AG09319 (cell line): Measurements from ENCODE around the gene SYNGR3.

ENCODE experiments used
- DNase-seq: peaks from one replicate; pipeline ENCODE4 v3.0.0-alpha.2; 2010; ENCODE audit warnings: low read depth; ENCODE audit errors: extremely low read depth
- TF ChIP-seq, protein P1 (sequence below): IDR thresholded peaks from 2 replicates; pipeline ENCODE4 v1.5.1; 2011; ENCODE audit warnings: low read depth, mild to moderate bottlenecking, inconsistent platforms, low read length, moderate library complexity

SYNGR3 gene

DNA sequence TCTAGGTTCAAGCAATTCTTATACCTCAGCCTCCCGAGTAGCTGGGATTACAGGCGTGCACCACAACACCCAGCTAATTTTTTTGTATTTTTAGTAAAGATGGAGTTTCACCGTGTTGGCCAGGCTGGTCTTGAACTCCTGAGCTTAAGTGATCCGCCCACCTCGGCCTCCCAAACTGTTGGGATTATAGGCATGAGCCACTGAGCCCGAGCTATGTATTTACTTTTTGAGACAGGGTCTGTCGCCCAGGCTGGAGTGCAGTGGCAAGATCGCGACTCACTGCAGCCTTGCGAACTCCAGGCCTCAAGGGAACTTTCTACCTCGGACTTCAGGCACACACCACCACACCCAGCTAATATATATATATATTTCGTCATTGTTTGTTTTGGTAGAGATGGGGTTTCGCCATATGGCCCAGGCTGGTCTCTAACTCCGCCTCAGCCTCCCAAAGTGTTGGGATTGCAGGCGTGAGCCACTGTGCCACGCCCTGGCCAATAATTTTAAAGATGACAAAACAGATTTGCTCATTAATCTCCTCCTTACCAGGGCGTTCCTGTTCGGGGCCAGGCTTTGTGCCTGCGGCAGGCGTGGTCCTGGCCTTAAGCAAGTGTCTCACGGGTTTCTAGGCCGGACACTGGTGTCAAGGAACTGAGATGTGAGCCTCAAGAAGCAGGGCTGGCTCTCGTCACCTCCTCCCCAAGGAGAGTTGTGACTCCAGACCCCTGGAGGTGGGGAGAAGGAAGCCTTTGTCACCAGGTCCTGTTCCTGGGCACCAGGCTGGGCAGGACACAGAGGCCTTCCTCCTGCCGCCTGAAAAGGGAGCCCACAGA is 25.6 kb downstream of the SYNGR3 start:
- DNase-seq, result no peak
- TF ChIP-seq, protein P1, sequence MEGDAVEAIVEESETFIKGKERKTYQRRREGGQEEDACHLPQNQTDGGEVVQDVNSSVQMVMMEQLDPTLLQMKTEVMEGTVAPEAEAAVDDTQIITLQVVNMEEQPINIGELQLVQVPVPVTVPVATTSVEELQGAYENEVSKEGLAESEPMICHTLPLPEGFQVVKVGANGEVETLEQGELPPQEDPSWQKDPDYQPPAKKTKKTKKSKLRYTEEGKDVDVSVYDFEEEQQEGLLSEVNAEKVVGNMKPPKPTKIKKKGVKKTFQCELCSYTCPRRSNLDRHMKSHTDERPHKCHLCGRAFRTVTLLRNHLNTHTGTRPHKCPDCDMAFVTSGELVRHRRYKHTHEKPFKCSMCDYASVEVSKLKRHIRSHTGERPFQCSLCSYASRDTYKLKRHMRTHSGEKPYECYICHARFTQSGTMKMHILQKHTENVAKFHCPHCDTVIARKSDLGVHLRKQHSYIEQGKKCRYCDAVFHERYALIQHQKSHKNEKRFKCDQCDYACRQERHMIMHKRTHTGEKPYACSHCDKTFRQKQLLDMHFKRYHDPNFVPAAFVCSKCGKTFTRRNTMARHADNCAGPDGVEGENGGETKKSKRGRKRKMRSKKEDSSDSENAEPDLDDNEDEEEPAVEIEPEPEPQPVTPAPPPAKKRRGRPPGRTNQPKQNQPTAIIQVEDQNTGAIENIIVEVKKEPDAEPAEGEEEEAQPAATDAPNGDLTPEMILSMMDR, result no peak

DNA sequence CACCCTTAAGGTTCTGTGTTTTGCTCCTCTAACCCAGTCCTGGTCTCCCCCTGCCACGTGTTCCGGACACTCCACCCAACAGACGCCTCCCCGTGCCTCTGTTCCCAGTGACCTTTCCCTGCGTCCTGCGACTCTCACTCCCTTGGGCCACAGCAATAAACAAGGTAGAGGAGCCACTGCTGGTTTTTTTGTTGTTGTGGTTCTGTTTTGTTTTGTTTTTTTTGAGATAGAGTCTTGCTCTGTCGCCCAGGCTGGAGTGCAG is 26.1 kb downstream of the SYNGR3 start:
- TF ChIP-seq, protein P1, result no peak
- no peak for DNase-seq

DNA sequence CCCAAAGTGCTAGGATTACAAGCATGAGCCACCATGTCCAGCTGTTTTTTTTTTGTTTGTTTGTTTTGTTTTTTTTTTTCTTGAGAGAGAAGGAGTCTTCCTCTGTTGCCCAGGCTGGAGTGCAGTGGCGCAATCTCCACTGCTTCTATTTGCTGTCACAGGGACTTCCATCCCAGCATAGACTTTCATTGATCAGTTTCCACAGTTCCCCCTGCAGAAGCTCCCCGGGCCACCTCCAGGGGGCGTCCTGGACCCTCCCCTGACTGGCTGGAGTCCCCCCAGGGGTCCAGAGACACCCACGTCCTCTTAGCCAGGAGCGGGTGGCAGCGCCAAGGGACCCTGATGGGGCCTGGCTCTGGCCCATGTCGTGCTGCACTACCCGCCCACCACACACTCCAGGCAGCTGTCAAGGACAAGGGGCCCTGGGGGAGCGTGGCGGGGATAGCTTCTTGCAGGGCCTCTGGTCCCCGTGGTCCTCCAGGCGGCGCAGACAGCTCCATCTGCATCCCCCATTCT is 26.7 kb downstream of the SYNGR3 start:
- TF ChIP-seq, protein P1, result peak; percentile 46
- no peak for DNase-seq

DNA sequence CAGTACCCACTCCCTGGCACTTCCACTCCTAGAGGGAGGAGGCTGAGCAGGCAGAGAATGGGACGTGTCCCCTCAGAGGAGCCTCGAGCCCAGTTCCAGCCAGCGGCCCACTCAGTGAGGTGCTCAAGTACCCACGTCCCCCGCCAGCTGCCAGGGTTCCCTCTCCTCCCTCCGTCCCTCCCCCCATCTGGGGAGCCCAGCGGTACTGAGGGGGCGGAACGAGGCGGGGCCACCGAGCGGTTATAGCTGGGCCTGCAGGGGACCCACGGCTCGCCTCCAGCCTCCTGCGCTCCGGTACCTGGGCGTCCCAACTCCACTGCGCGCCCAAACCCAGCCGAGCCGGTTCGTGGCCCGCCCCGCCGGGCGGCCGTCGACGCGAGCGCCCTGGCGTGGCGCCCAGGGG is 29.7 kb downstream of the SYNGR3 start, which contains the start of gene NPW:
TSS of gene NPW (plus strand) at position 268 of the 403 bp plus-strand sequence.
- TF ChIP-seq, protein P1, result no peak
- no peak for DNase-seq

DNA sequence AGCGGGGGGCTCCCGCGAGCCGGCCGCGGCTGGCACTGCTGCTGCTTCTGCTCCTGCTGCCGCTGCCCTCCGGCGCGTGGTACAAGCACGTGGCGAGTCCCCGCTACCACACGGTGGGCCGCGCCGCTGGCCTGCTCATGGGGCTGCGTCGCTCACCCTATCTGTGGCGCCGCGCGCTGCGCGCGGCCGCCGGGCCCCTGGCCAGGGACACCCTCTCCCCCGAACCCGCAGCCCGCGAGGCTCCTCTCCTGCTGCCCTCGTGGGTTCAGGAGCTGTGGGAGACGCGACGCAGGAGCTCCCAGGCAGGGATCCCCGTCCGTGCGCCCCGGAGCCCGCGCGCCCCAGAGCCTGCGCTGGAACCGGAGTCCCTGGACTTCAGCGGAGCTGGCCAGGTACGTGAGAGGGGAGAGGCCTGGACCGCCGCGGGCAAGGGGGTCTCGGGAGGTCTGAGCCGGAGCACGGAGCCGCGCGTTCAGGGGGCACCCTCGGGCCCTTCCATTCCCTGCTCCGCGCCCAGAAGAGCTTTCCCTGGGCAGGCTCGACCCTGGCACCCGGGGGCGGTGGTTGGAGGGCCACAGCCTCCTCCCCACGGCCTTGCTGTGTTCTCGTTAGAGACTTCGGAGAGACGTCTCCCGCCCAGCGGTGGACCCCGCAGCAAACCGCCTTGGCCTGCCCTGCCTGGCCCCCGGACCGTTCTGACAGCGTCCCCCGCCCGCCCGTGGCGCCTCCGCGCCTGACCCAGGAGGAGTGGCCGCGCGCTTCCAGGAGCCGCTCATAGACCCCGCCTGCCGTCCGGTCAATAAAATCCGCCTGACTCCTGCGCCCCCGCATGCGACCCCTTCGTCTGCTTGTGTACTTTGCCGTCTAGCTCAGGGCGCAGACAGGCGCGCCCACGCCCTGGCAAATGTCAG is 30.4 kb downstream of the SYNGR3 start:
- no peak for DNase-seq
- TF ChIP-seq, protein P1, result no peak

DNA sequence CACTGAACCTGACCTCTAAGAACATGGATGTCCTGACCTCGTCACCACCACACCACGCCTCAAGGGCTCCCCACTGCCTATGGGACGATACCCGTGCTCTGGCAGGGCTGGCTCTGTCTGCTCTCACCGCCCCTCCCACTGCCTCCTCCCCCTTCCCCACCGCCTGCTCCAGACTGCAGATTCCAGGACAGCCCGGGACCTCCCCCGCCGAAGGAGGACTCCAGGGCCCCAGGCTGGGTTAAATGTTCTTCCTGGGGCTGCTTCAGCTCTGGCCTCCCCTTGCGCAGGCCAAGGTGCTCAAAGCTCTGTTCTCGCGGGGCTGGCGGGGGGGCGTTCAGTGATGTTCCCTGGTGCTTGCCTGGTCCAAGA is 32.9 kb downstream of the SYNGR3 start:
- no peak for DNase-seq
- TF ChIP-seq, protein P1, result no peak
